Renal cortex interstitium (tissue), 11 donors: Measurements from ENCODE around the gene EXT2. TPM values are rescaled to one million over a fixed set of nuclear protein-coding genes. Genes with fewer than 3 reads are reported as not detected.

Experiments
- DNase-seq, 11 donors: peaks; one replicate each; pipeline ENCODE4 v3.0.0-alpha.2; 2013; ENCODE audit warnings: low read depth in 9 of 11, low spot score in 4 of 11; ENCODE audit errors: extremely low read depth in 1 of 11
- polyA plus RNA-seq, 3 donors: library from polyadenylated mRNA; unstranded; fragments of 120-200 nt; gene quantifications; one replicate each; pipeline ENCODE4 v1.2.1, GENCODE V29; 2013; ENCODE audit not compliant: insufficient read length in 3 of 3

Gene EXT2
- polyA plus RNA-seq, 3 donors, result 67.9 to 69.4 (median 68.2) TPM

GRCh38 chr11:44112091-44112821 is 16.8 kb downstream of the EXT2 start:
- DNase-seq, result no peak

GRCh38 chr11:44113018-44113417 is 17.5 kb downstream of the EXT2 start:
- DNase-seq, result no peak

GRCh38 chr11:44113572-44113971 is 18.1 kb downstream of the EXT2 start:
- no peak for DNase-seq

GRCh38 chr11:44116234-44116830 is 20.9 kb downstream of the EXT2 start:
- no peak for DNase-seq

GRCh38 chr11:44120169-44120568 is 24.7 kb downstream of the EXT2 start:
- DNase-seq, result no peak

GRCh38 chr11:44125598-44125997 is 30.1 kb downstream of the EXT2 start:
- no peak for DNase-seq

GRCh38 chr11:44126304-44126703 is 30.8 kb downstream of the EXT2 start:
- no peak for DNase-seq

GRCh38 chr11:44127130-44127529 is 31.7 kb downstream of the EXT2 start:
- DNase-seq, result no peak

- no peak for DNase-seq
Observed at GRCh38 chr11:44128729-44129128, 33.3 kb downstream of the EXT2 start.

GRCh38 chr11:44130751-44131150 is 35.3 kb downstream of the EXT2 start:
- DNase-seq, result no peak

- DNase-seq, result peak in 5 of 11 donors; percentile 31 to 50 (median 43)
Observed at GRCh38 chr11:44133335-44133946, 38.0 kb downstream of the EXT2 start.

- DNase-seq, result no peak
Observed at GRCh38 chr11:44134625-44135024, 39.1 kb downstream of the EXT2 start.

- no peak for DNase-seq
Observed at GRCh38 chr11:44136176-44136945, 40.9 kb downstream of the EXT2 start.

GRCh38 chr11:44137057-44137456 is 41.6 kb downstream of the EXT2 start:
- peak in 1 of 11 donors; percentile 35 for DNase-seq

GRCh38 chr11:44138286-44138685 is 42.8 kb downstream of the EXT2 start:
- no peak for DNase-seq

GRCh38 chr11:44138980-44139379 is 43.5 kb downstream of the EXT2 start:
- no peak for DNase-seq

GRCh38 chr11:44139565-44140330 is 44.3 kb downstream of the EXT2 start:
- DNase-seq, result peak in 10 of 11 donors; percentile 40 to 65 (median 56)

GRCh38 chr11:44140372-44140771 is 44.9 kb downstream of the EXT2 start:
- no peak for DNase-seq

- DNase-seq, result no peak
Observed at GRCh38 chr11:44140805-44141204, 45.3 kb downstream of the EXT2 start.
